HepG2 (cell line): ENCODE results near the gene LPIN3. TPM values are rescaled to one million over a fixed set of nuclear protein-coding genes. Genes with fewer than 3 reads are reported as not detected.
A peak's percentile ranks its signal among the peaks of the same experiment; 100 is the strongest.

ENCODE experiments used
- ATAC-seq: fragments of 200-7000 bp; cut with Tn5 transposase; 3 replicates; pipeline ENCODE4 v1.9.1; 2020; ENCODE audit warnings: mild to moderate bottlenecking, moderate library complexity
- BruUV-seq: library from RNA; stranded (reverse); fragments of 400-500 nt; replicated peaks from 2 replicates; lab custom pipeline; 2021; lab: Mats Ljungman, UMichigan
- CTCF ChIA-PET: fragments of 300-600 bp; formaldehyde crosslinking; extraction: SDS; loops from one replicate; lab custom pipeline; 2021; ENCODE audit warnings: low total read pairs, inconsistent platforms, low intra/inter-chr PET ratio; lab: Yijun Ruan, JAX
- POLR2A ChIA-PET: fragments of 350-600 bp; sonication (Branson Sonifier 250); formaldehyde crosslinking; loops from one replicate; lab custom pipeline; 2020; ENCODE audit warnings: antibody characterized with exemption, inconsistent platforms; lab: Yijun Ruan, JAX
- DNase-seq: peaks from one replicate; pipeline ENCODE4 v3.0.0-alpha.2; 2015; ENCODE audit warnings: low spot score
- FAIRE-seq: peaks from 3 replicates; lab custom pipeline; 2011; peaks lifted over from hg19 to GRCh38; lab: Jason Lieb, UNC
- H2AFZ ChIP-seq: one replicate; pipeline ENCODE4 v1.6.1; 2011; ENCODE audit warnings: low read length, inconsistent platforms
- H3K27ac ChIP-seq: fragments of 300-600 bp; 3 replicates; pipeline ENCODE4 v1.8.0; 2011; ENCODE audit warnings: mixed run types, mild to moderate bottlenecking, mixed read lengths, low read length, inconsistent platforms; ENCODE audit not compliant: insufficient read depth; ENCODE audit errors: extremely low read length
- H3K27me3 ChIP-seq, 2 experiments: fragments of 200-600 bp in 1 of 2; 2 replicates in 1 of 2; 3 replicates in 1 of 2; pipeline versions ENCODE4 v1.6.0 to v1.8.0; 2011; ENCODE audit warnings: low read length in 2 of 2, mild to moderate bottlenecking in 2 of 2, moderate library complexity in 2 of 2, inconsistent platforms in 1 of 2; ENCODE audit not compliant: insufficient read depth in 2 of 2, control insufficient read depth in 1 of 2
- H3K36me3 ChIP-seq, 2 experiments: fragments of 200-600 bp in 1 of 2; replicated peaks in 1 of 2; 2 replicates in 1 of 2; 3 replicates in 1 of 2; pipeline versions ENCODE4 v1.5.1 to v1.8.0; 2011; ENCODE audit warnings: low read length in 2 of 2, inconsistent platforms in 1 of 2; ENCODE audit not compliant: insufficient read depth in 2 of 2, control insufficient read depth in 1 of 2
- H3K4me1 ChIP-seq: 2 replicates; pipeline ENCODE4 v1.5.1; 2012; ENCODE audit warnings: low read length, inconsistent platforms; ENCODE audit not compliant: insufficient read depth
- H3K4me2 ChIP-seq: 2 replicates; pipeline ENCODE4 v1.6.0; 2011; ENCODE audit warnings: low read depth, low read length, inconsistent platforms
- H3K4me3 ChIP-seq, 3 experiments: fragments of 200-600 bp in 1 of 3; sonication (generic), shearing (Covaris generic) in 1 of 3; replicated peaks in 1 of 3; 2 replicates each; pipeline ENCODE4 v1.5.1; 2011 to 2016; ENCODE audit warnings: low read length in 3 of 3, inconsistent platforms in 2 of 3, low read depth in 2 of 3, mild to moderate bottlenecking in 2 of 3, control low read depth in 1 of 3, mixed read lengths in 1 of 3; ENCODE audit not compliant: insufficient read depth in 1 of 3
- H3K79me2 ChIP-seq: one replicate; pipeline ENCODE4 v1.6.1; 2011; ENCODE audit warnings: low read length, inconsistent platforms; ENCODE audit not compliant: insufficient read depth
- H3K9ac ChIP-seq: 2 replicates; pipeline ENCODE4 v1.6.0; 2011; ENCODE audit warnings: mild to moderate bottlenecking, low read depth, low read length, inconsistent platforms; ENCODE audit not compliant: insufficient read depth
- H3K9me3 ChIP-seq: 2 replicates; pipeline ENCODE4 v1.5.1; 2012; ENCODE audit warnings: mild to moderate bottlenecking, low read length
- H4K20me1 ChIP-seq: 2 replicates; pipeline ENCODE4 v1.6.0; 2011; ENCODE audit warnings: inconsistent platforms, mild to moderate bottlenecking, low read length, moderate library complexity; ENCODE audit not compliant: insufficient read depth
- CBX5 ChIP-seq: sonication (generic); formaldehyde crosslinking; IDR thresholded peaks from 2 replicates; pipeline ENCODE4 v1.4.0; 2020; ENCODE audit warnings: missing genetic modification reagents, borderline replicate concordance
- HIC2 ChIP-seq: sonication (generic); formaldehyde crosslinking; IDR thresholded peaks from 2 replicates; pipeline ENCODE4 v1.9.0; 2022; ENCODE audit warnings: low read depth, missing genetic modification reagents
- SMC3 ChIP-seq: IDR thresholded peaks from 2 replicates; pipeline ENCODE4 v1.6.1; 2011; ENCODE audit warnings: low read length, improper control_type of control experiment
- ZNF563 ChIP-seq: sonication (generic); formaldehyde crosslinking; IDR thresholded peaks from 2 replicates; pipeline ENCODE4 v1.8.0; 2022; ENCODE audit warnings: mild to moderate bottlenecking, moderate library complexity, missing genetic modification reagents
- ZNF703 ChIP-seq: sonication (generic); formaldehyde crosslinking; IDR thresholded peaks from 2 replicates; pipeline ENCODE4 v1.5.1; 2020; ENCODE audit warnings: missing genetic modification reagents, mild to moderate bottlenecking, moderate library complexity, borderline replicate concordance
- WGBS: methylation state at CpG from one replicate; pipeline ENCODE4 v1.1.6; 2017; ENCODE audit warnings: low lambda C conversion rate; 5-methylcytosine and 5-hydroxymethylcytosine counted together
- in situ Hi-C: cut with HindIII; loops from 2 replicates; pipeline ENCODE4 v1.10.0; 2017; ENCODE audit warnings: low pct_unique_long_range_greater_than_20kb; ENCODE audit not compliant: extremely low pct_ligation_motif_present
- intact Hi-C: fragments of 100-400 bp; cut with micrococcal nuclease; formaldehyde crosslinking; loops from one replicate; pipeline ENCODE4 v1.10.0; 2022; ENCODE audit not compliant: unreplicated experiment
- polyA plus RNA-seq, 8 experiments: library from polyadenylated mRNA; depleted of rRNA in 3 of 8; stranded (reverse) in 7 of 8; unstranded in 1 of 8; fragments of >200 nt; fragmentation: Illumina TruSeq in 4 of 8; extraction: Trizol in 4 of 8; gene quantifications; 2 replicates each; pipeline versions ENCODE4 v1.2.1 to v1.2.3, GENCODE V29; 2011 to 2016; ENCODE audit warnings: low read depth in 4 of 8, missing spikeins in 1 of 8, mixed read lengths in 1 of 8; ENCODE audit not compliant: insufficient read depth in 1 of 8
- total RNA-seq, 5 experiments: library from RNA; depleted of rRNA; stranded (reverse); fragments of >200 nt; fragmentation: Illumina TruSeq; extraction: Trizol; gene quantifications; 2 replicates each; pipeline ENCODE4 v1.2.3, GENCODE V29; 2016; ENCODE audit warnings: low read depth in 1 of 5
- TF ChIP-seq, protein P1 (sequence below): sonication (generic); formaldehyde crosslinking; IDR thresholded peaks from 2 replicates; pipeline ENCODE4 v1.5.0; 2020; ENCODE audit warnings: mild to moderate bottlenecking, missing genetic modification reagents
- TF ChIP-seq, protein P2 (sequence below): sonication (generic); formaldehyde crosslinking; IDR thresholded peaks from 2 replicates; pipeline ENCODE4 v1.4.0; 2020; ENCODE audit warnings: missing genetic modification reagents

The LPIN3 gene
- total and polyA plus RNA-seq, 2 of the 13 experiments (the other 11 are each of a cell fraction or from before 2014, with no cell fraction given): 14.2 to 28.6 TPM

GRCh38 chr20:41394081-41394480, 53.5 kb downstream of the LPIN3 start:
- 0 out of 2 replicates have a peak, but pooled peaks have one; percentile 11 for TF ChIP-seq ZNF563 (CRISPR knock-in tag)
- no peak for TF ChIP-seq ZNF703
- TF ChIP-seq HIC2: no peak
- no peak for TF ChIP-seq SMC3
- no peak for TF ChIP-seq CBX5 (CRISPR knock-in tag)
- TF ChIP-seq, protein P1, sequence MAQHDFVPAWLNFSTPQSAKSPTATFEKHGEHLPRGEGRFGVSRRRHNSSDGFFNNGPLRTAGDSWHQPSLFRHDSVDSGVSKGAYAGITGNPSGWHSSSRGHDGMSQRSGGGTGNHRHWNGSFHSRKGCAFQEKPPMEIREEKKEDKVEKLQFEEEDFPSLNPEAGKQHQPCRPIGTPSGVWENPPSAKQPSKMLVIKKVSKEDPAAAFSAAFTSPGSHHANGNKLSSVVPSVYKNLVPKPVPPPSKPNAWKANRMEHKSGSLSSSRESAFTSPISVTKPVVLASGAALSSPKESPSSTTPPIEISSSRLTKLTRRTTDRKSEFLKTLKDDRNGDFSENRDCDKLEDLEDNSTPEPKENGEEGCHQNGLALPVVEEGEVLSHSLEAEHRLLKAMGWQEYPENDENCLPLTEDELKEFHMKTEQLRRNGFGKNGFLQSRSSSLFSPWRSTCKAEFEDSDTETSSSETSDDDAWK (CRISPR knock-in tag): no peak
- TF ChIP-seq, protein P2, sequence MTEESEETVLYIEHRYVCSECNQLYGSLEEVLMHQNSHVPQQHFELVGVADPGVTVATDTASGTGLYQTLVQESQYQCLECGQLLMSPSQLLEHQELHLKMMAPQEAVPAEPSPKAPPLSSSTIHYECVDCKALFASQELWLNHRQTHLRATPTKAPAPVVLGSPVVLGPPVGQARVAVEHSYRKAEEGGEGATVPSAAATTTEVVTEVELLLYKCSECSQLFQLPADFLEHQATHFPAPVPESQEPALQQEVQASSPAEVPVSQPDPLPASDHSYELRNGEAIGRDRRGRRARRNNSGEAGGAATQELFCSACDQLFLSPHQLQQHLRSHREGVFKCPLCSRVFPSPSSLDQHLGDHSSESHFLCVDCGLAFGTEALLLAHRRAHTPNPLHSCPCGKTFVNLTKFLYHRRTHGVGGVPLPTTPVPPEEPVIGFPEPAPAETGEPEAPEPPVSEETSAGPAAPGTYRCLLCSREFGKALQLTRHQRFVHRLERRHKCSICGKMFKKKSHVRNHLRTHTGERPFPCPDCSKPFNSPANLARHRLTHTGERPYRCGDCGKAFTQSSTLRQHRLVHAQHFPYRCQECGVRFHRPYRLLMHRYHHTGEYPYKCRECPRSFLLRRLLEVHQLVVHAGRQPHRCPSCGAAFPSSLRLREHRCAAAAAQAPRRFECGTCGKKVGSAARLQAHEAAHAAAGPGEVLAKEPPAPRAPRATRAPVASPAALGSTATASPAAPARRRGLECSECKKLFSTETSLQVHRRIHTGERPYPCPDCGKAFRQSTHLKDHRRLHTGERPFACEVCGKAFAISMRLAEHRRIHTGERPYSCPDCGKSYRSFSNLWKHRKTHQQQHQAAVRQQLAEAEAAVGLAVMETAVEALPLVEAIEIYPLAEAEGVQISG (CRISPR knock-in tag): no peak
- Histone ChIP-seq H3K27ac (no peak overlapping the region), H3K9ac (no peak overlapping the region), H3K4me2 (no peak overlapping the region), H3K9me3 (no peaks in the 10 kb centered on the region), H3K27me3 (no peaks in the 10 kb centered on the region), H3K4me1 (peaks cover 29% of the 10 kb centered on the region), H3K36me3 (no peaks in the 10 kb centered on the region), H4K20me1 (no peaks in the 10 kb centered on the region), H3K79me2 (no peaks in the 10 kb centered on the region), H3K4me3 (no peak overlapping the region), H2AFZ (no peak overlapping the region)
- DNase-seq (no peak), ATAC-seq (peak; percentile 10), FAIRE-seq (no peak)
- ChIA-PET CTCF (no interaction called here), POLR2A (no interaction called here)
- 17% methylated on average over 2 of the region's 2 CpGs for WGBS
- in situ Hi-C loops: no loop called here
- BruUV-seq: no TSS peak
- intact Hi-C loops: no loop called here
